ENCODE measurements around the gene ZNF561.
"Not testable (repeated sequence)": the region's sequence is repeated elsewhere in the genome, so short reads cannot be mapped to it uniquely, and the experiment has no call there.

ZNF561 gene

DNA sequence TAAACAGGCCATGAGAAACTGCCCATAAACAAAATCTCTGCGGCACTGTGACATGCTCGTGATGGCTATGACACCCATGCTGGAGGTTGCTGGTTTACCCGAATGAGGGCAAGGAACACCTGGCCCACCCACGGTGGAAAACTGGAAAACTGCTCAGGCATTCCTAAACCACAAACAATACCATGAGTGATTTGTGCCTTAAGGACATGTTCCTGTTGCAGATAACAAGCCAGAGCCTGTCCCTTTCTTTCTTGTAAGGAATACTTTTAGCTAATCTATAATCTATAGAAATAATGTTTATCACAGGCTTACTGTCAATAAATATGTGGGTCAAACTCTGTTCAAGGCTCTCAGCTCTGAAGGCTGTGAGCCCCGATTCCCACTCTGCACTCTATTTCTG, 12.1 kb downstream of the ZNF561 start:
- peaks cover 45% of the 10 kb centered on the region for H3K9me3 ChIP-seq
- no peaks in the 10 kb centered on the region for H3K27me3 ChIP-seq
- no peak overlapping the region for H3K4me3 ChIP-seq (ENCODE audit: low read depth in 1 of 2, low read length in 1 of 2)
- no peak overlapping the region for H3K27ac ChIP-seq
- H3K36me3 ChIP-seq = peaks cover 39% of the 10 kb centered on the region
- TF ChIP-seq, protein P1, sequence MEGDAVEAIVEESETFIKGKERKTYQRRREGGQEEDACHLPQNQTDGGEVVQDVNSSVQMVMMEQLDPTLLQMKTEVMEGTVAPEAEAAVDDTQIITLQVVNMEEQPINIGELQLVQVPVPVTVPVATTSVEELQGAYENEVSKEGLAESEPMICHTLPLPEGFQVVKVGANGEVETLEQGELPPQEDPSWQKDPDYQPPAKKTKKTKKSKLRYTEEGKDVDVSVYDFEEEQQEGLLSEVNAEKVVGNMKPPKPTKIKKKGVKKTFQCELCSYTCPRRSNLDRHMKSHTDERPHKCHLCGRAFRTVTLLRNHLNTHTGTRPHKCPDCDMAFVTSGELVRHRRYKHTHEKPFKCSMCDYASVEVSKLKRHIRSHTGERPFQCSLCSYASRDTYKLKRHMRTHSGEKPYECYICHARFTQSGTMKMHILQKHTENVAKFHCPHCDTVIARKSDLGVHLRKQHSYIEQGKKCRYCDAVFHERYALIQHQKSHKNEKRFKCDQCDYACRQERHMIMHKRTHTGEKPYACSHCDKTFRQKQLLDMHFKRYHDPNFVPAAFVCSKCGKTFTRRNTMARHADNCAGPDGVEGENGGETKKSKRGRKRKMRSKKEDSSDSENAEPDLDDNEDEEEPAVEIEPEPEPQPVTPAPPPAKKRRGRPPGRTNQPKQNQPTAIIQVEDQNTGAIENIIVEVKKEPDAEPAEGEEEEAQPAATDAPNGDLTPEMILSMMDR (IDR thresholded peaks at IDR 0.05) = no peak
- H3K4me1 ChIP-seq (ENCODE audit: control insufficient read depth in 1 of 2, insufficient read depth in 1 of 2, low read depth in 1 of 2, low read length in 1 of 2) = no peaks in the 10 kb centered on the region

DNA sequence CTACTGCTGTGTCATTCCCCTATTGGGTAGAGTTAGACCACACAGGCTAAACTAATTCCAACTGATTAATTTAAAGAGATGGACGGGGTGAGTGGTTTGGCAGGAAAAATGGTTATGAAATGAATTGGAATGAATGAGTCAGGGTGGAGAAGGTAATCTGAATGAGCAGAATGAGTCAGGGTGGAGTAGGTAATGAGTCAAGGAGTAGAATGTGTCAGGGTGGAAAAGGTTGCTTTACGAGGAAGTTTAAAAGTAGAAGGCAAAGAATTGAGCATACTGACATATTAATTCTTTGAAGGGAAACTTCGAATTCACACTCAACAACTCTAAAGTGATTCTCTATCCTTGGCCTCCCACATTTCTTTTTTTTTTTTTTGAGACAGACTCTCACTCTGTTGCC, 24.0 kb downstream of the ZNF561 start:
- no peak overlapping the region for H3K4me3 ChIP-seq (ENCODE audit: low read depth in 1 of 2, low read length in 1 of 2)
- no peak overlapping the region for H3K27ac ChIP-seq
- H3K4me1 ChIP-seq (ENCODE audit: control insufficient read depth in 1 of 2, insufficient read depth in 1 of 2, low read depth in 1 of 2, low read length in 1 of 2) = no peaks in the 10 kb centered on the region
- peaks cover 12% of the 10 kb centered on the region for H3K27me3 ChIP-seq
- no peaks in the 10 kb centered on the region for H3K36me3 ChIP-seq
- TF ChIP-seq, protein P1 (IDR thresholded peaks at IDR 0.05) = no peak
- H3K9me3 ChIP-seq = peaks cover 5% of the 10 kb centered on the region

DNA sequence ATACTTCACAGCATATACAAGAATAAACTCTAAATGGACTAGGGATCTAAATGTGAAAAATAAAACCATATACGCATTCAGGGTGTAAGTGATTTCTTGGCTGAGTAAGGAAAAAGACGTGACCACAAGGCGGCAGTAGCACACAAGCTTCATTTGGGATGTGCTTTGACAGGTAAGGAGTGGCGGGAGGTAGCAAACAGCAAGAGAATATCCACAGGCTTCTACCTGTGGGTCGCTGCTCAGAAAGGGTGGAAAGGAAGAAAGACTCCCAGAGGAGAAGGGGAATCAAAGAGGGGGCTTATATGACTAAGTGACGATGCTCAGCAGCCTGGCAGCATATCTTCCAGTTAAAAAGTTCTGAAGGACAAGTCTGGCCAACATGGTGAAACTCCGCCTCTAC, 34.3 kb downstream of the ZNF561 start:
- TF ChIP-seq, protein P1 (IDR thresholded peaks at IDR 0.05) = no peak
- no peak overlapping the region for H3K4me3 ChIP-seq (ENCODE audit: low read depth in 1 of 2, low read length in 1 of 2)

DNA sequence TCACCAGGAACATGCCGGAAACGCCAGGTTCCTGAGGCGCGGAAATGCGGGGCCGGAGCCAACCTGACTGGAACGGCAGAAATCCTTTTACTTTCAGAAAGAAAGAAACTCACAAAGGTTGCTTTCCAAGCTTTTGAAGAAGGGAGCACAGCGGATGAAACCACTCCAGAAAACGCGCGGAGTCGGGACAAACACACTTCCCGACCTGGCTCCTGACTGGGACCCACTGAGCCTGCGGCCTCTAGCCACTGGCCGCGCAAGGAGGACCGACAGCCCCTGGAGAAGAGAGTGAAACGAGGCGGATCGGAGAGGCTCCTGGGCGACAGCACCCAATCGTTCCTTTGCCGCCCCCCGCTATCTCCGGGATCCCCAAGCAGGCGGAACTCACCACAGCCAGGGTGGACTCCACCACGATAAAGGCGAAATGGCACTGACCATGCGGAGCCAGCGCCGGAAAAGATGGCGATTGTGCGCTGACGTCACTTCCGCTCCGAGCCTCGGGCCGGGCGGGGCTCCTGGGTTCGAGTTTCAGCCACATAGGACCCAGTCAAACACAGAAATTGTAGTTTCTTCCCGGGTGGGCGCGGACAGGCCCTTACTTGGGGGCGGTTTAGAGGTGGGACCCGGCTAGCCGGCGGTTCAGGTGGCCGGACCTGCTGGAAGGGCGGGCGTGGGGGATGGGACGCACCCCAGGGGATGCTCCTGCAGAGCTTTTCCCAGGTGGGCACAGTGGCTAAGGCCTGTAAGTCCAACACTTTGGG, 36.8 kb downstream of the ZNF561 start, which contains the start of gene ZNF121:
Gene ZNF121, minus strand, starts transcription at position 432 of the 761 bp plus-strand sequence. CDS start 16,407 bp downstream, outside the sequence.
- Histone ChIP-seq H3K4me1 (ENCODE audit: control insufficient read depth in 1 of 2, insufficient read depth in 1 of 2, low read depth in 1 of 2, low read length in 1 of 2) (peaks cover 5 to 11% of the 10 kb centered on the region in 2 experiments), H3K27me3 (peaks cover 23% of the 10 kb centered on the region), H3K4me3 (ENCODE audit: low read depth in 1 of 2, low read length in 1 of 2) (peak within 1 kb of the TSS; percentile 84 to 87), H3K9me3 (no peaks in the 10 kb centered on the region), H3K36me3 (no peaks in the 10 kb centered on the region), H3K27ac (peak within 1 kb of the TSS; percentile 82)
- TF ChIP-seq, protein P1 (IDR thresholded peaks at IDR 0.05) = peak; percentile 11

More for the DNA sequence above, 34.3 kb downstream of the ZNF561 start:
- peaks cover 44% of the 10 kb centered on the region for H3K27me3 ChIP-seq
- peaks cover 5 to 11% of the 10 kb centered on the region in 2 experiments for H3K4me1 ChIP-seq (ENCODE audit: control insufficient read depth in 1 of 2, insufficient read depth in 1 of 2, low read depth in 1 of 2, low read length in 1 of 2)
- H3K27ac ChIP-seq = no peak overlapping the region
- H3K9me3 ChIP-seq = no peaks in the 10 kb centered on the region
- H3K36me3 ChIP-seq = no peaks in the 10 kb centered on the region

DNA sequence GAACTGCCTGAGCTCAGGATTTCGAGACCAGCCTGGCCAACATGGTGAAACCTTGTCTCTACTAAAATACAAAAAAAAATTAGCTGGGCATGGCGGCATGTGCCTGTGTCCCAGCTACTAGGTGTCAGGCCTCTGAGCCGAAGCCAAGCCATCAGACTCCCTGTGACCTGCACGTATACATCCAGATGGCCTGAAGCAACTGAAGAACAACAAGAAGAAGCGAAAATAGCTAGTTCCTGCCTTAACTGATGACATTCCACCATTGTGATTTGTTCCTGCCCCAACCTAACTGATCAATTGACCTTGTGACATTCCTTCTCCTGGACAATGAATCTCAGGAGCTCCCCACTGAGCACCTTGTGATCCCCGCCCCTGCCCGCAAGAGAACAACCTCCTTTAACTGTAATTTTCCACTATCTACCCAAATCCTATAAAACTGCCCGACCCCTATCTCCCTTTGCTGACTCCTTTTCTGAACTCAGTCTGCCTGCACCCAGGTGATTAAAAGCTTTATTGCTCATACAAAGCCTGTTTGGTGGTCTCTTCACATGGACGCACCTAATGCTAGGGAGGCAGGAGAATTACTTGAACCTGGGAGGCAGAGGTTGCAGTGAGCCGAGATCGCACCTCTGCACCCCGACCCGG, 38.8 kb downstream of the ZNF561 start:
- H3K36me3 ChIP-seq; H3K27ac ChIP-seq; H3K9me3 ChIP-seq; H3K27me3 ChIP-seq; H3K4me3 ChIP-seq (ENCODE audit: low read depth in 1 of 2, low read length in 1 of 2): not testable (repeated sequence)
- H3K4me1 ChIP-seq (ENCODE audit: control insufficient read depth in 1 of 2, insufficient read depth in 1 of 2, low read depth in 1 of 2, low read length in 1 of 2) = peaks cover 5 to 11% of the 10 kb centered on the region in 2 experiments

DNA sequence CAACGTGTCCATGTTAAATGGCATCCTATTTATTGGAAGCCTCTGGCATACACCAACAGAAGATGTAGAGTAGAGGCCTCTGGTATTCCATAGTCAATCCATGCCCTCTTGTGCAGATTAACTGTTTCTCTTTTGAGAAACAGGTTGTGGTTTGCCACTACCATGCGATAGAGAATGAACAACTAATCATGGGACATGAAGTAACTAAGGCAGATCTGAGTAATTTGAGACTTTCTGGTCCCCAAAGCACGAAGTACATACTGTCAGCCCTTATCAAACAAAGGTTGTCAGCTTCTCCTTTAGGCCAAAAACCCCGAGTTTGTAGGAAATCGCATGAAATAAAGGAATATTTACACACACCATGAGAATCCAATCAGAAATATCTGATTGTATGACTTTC, 40.3 kb downstream of the ZNF561 start:
- TF ChIP-seq, protein P1 (IDR thresholded peaks at IDR 0.05) = no peak
- Histone ChIP-seq H3K9me3 (no peaks in the 10 kb centered on the region), H3K36me3 (no peaks in the 10 kb centered on the region), H3K27ac (no peak overlapping the region), H3K4me1 (ENCODE audit: control insufficient read depth in 1 of 2, insufficient read depth in 1 of 2, low read depth in 1 of 2, low read length in 1 of 2) (peaks cover 5 to 11% of the 10 kb centered on the region in 2 experiments), H3K4me3 (ENCODE audit: low read depth in 1 of 2, low read length in 1 of 2) (no peak overlapping the region), H3K27me3 (no peaks in the 10 kb centered on the region)
